GM08714 (cell line): ENCODE measurements around the gene VTI1A.

Source experiments
- H3K4me3 ChIP-seq: fragments of 200-500 bp; sonication (Bioruptor generic); 2 replicates; pipeline ENCODE4 v1.5.1; 2014; ENCODE audit warnings: mild to moderate bottlenecking, low read length, inconsistent platforms
- ZNF274 ChIP-seq: IDR thresholded peaks from 2 replicates; pipeline ENCODE4 v1.6.1; 2012; ENCODE audit warnings: mild to moderate bottlenecking, low read depth, low read length

Gene VTI1A

DNA sequence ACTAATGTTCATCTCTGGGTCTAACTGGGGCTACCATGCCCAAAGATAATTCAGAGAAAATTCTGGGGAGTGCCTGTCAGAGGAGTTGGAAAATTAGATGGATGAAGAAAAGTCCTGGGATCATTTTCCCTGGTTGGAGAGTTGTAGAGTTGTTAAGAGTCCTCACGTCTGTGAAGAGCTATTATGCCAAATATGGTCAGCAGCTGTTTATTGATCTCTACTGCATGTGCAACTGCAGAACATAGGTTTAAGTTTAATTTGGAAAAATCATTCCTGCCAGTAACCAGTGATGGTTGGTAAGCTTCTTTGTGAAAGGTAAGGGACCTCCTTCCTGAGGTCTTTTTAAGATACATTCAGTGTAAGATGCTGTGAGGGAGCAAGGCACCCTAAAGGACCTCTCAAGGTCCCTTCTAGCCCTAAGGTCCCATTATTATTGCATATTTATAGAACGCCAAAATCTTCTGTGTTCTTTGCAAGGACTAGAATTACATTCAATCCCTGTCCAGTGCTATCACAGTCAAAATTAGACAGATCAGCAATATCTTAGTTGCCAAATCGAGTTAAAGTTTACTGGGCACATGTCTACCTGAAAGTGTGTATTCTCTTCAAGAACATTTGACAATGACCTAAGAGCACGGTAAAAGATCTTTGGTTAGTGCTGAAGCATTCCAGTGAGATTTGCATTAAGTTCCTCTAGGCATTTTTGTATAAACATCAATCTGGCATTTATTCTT, 62.7 kb downstream of the VTI1A start:
- TF ChIP-seq ZNF274 = no peak
- no peak overlapping the region for H3K4me3 ChIP-seq

- no peak for TF ChIP-seq ZNF274
- no peak overlapping the region for H3K4me3 ChIP-seq
These were observed 63.4 kb downstream of the VTI1A start for GRCh38 chr10:112510384-112510783.

- TF ChIP-seq ZNF274 = no peak
These were observed 65.3 kb downstream of the VTI1A start for GRCh38 chr10:112512294-112512693.

GRCh38 chr10:112515126-112515525, 68.1 kb downstream of the VTI1A start:
- H3K4me3 ChIP-seq = no peak overlapping the region
- TF ChIP-seq ZNF274 = no peak

More at GRCh38 chr10:112512294-112512693, 65.3 kb downstream of the VTI1A start:
- no peak overlapping the region for H3K4me3 ChIP-seq

GRCh38 chr10:112515852-112516251, 68.8 kb downstream of the VTI1A start:
- no peak overlapping the region for H3K4me3 ChIP-seq
- TF ChIP-seq ZNF274 = no peak

DNA sequence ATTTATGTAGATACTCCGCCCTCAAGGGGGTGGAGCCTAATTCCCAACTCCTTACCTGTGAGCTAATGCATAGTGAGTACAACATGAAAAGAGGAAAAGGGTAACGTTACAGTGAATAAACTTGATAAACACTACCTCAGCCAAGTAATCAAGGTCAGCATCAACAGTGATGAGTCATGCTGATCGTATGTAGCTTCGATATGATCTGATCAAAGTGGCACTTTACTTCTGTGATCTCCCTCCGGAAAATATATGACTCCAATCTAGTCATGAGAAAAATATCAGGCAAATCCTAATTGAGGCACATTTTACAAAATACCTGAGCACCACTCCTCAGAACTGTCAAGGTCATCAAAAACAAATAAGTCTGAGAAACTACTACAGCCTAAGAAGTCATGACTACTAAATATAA, 70.4 kb downstream of the VTI1A start:
- TF ChIP-seq ZNF274 = no peak
- no peak overlapping the region for H3K4me3 ChIP-seq

GRCh38 chr10:112519133-112519761, 72.2 kb downstream of the VTI1A start:
- TF ChIP-seq ZNF274 = no peak
- no peak overlapping the region for H3K4me3 ChIP-seq

GRCh38 chr10:112520914-112521313, 73.9 kb downstream of the VTI1A start:
- H3K4me3 ChIP-seq = no peak overlapping the region
- no peak for TF ChIP-seq ZNF274

- H3K4me3 ChIP-seq = no peak overlapping the region
- TF ChIP-seq ZNF274 = no peak
These were observed 77.6 kb downstream of the VTI1A start for GRCh38 chr10:112524641-112525040.

- no peak overlapping the region for H3K4me3 ChIP-seq
- TF ChIP-seq ZNF274 = no peak
These were observed 78.2 kb downstream of the VTI1A start for GRCh38 chr10:112525200-112525599.

- TF ChIP-seq ZNF274 = no peak
- no peak overlapping the region for H3K4me3 ChIP-seq
These were observed 79.1 kb downstream of the VTI1A start for GRCh38 chr10:112526139-112526538.

DNA sequence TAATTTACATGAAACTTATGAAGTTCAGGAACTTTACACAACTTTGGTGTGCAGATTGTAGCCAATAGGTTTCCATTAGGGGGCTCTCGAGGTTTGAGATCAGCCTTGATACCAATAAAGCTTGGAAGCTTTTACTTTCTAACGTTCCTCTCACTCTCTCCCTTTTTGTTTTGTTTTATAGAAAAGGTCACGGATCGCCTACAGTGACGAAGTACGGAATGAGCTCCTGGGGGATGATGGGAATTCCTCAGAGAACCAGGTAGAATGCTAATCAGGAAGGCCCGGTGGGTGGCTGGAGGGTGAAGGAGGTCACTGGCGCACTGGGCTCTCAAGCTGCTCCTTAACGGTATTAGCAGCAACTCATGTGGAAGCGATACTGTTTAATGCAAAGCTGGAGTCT, 79.9 kb downstream of the VTI1A start:
- no peak for TF ChIP-seq ZNF274
- H3K4me3 ChIP-seq = no peak overlapping the region

DNA sequence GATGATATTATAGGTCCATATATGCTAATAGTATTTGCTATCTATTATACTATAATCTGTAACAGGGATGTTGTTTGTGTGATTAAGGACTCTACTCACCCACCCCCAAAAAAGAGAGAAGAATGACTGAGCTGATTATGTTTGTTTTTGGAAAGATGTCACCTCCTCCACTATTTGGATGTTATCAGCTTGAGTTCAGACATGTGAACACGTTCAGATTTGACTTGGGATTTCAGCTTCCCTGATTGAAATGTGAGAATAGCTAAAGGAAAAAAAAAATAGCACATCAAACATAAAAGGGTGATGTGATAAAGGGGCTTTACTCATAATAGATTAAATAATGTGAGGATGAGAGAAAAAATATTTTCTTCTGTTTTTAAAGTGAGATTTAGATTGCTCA, 81.2 kb downstream of the VTI1A start:
- TF ChIP-seq ZNF274 = no peak
- no peak overlapping the region for H3K4me3 ChIP-seq

DNA sequence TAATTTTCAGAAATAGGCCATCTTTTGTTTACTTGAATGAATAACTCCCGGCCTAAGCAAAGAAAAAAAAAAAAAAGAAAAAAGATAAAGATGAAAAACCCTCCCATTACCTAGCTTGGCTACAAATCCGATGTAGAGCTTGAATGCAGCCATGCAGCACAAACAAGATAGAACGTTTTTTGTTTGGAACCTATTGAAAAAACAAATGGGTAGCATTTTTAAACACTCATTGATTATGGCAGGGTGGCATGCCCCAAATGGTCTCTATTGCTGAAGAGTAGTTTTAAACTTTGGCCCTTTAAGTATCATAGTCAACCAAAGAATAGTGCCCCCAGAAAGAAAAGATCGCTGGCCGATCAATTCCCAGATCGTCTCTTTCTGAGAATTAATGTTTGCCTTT, 84.4 kb downstream of the VTI1A start:
- no peak for TF ChIP-seq ZNF274

GRCh38 chr10:112532189-112532588, 85.2 kb downstream of the VTI1A start:
- H3K4me3 ChIP-seq = no peak overlapping the region
- no peak for TF ChIP-seq ZNF274

More for the DNA sequence above, 84.4 kb downstream of the VTI1A start:
- H3K4me3 ChIP-seq = no peak overlapping the region

DNA sequence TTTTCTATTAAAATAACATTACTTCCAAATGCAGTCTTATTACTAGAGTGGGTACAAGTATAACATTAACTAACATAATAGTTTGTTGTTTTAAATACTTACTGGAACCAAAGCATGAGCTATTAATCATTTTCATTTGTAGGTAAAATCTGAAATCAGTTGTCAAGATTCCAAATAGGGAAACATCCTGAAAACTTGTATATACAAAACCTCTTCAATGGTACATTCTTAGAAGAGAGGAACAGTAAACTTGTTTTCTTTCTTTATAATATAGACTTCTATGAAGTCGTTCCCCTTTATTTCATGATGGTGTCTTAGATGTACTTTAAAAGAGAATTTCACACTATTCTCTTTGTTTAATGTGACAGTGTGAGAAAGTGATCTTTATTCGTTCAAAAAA, 85.9 kb downstream of the VTI1A start:
- TF ChIP-seq ZNF274 = no peak
- H3K4me3 ChIP-seq = no peak overlapping the region

DNA sequence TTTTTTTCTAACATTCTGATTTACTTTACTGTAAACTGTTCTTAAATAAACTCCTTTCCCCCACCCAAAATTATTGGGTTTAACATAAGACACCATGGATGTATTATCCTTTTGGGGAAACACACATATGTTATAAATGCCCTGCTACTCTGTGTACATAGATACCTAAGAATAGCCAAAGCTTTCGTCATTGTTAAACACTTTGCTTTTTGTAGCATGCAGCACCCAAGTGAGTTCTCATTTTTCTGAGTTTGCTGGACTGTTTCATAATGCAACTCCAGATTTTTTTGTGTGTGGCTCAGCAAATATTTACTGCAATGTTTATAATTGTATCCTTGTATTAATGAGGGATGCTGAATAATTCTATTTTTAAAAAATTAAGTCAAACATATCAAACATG, 86.9 kb downstream of the VTI1A start:
- TF ChIP-seq ZNF274 = no peak
- no peak overlapping the region for H3K4me3 ChIP-seq
